ENCODE results near the gene ZDHHC15. TPM values are rescaled to one million over a fixed set of nuclear protein-coding genes. Genes with fewer than 3 reads are reported as not detected.
"Not testable (repeated sequence)": the region's sequence is repeated elsewhere in the genome, so short reads cannot be mapped to it uniquely, and the experiment has no call there.

The ZDHHC15 gene
- total RNA-seq, 1 donor from 2014 or later = not detected

DNA sequence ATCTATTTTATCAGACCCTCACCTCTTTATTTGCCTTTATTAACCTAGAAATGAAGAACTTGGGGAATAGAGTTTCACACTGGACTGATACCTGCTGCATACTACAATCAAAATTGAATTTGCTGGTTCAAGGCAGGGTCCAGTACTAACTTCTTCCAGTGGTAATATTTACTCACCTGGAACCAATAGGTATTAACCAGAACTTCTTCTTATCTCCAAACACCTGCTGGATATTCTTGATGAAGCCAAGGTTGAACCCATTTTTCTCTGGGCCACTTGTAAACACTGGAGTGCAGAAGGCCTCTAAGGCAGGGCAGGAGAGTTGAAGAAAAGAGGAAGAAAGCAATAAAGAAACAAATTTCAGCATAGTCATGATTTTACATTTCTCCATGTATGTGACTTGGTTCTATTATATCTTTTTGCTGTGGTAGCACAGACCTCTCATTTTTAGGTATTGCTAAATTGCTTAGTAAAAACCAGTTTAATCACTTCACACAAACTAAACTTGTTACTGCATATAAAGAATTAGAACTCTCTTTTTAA, 101.1 kb downstream of the ZDHHC15 start:
- Histone ChIP-seq H3K36me3 (ENCODE audit: control insufficient read depth, insufficient read depth, low read length) (no peaks in the 10 kb centered on the region), H3K27me3 (ENCODE audit: control insufficient read depth, insufficient read depth, low read length) (no peaks in the 10 kb centered on the region), H3K4me3 (ENCODE audit: low read depth, low read length) (no peak overlapping the region)
- DNase-seq (ENCODE audit: low read depth) (no peak), FAIRE-seq (no peak)
- TF ChIP-seq, protein P1, sequence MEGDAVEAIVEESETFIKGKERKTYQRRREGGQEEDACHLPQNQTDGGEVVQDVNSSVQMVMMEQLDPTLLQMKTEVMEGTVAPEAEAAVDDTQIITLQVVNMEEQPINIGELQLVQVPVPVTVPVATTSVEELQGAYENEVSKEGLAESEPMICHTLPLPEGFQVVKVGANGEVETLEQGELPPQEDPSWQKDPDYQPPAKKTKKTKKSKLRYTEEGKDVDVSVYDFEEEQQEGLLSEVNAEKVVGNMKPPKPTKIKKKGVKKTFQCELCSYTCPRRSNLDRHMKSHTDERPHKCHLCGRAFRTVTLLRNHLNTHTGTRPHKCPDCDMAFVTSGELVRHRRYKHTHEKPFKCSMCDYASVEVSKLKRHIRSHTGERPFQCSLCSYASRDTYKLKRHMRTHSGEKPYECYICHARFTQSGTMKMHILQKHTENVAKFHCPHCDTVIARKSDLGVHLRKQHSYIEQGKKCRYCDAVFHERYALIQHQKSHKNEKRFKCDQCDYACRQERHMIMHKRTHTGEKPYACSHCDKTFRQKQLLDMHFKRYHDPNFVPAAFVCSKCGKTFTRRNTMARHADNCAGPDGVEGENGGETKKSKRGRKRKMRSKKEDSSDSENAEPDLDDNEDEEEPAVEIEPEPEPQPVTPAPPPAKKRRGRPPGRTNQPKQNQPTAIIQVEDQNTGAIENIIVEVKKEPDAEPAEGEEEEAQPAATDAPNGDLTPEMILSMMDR (IDR thresholded peaks at IDR 0.05; ENCODE audit: insufficient read depth, low read length, severe bottlenecking) = no peak

DNA sequence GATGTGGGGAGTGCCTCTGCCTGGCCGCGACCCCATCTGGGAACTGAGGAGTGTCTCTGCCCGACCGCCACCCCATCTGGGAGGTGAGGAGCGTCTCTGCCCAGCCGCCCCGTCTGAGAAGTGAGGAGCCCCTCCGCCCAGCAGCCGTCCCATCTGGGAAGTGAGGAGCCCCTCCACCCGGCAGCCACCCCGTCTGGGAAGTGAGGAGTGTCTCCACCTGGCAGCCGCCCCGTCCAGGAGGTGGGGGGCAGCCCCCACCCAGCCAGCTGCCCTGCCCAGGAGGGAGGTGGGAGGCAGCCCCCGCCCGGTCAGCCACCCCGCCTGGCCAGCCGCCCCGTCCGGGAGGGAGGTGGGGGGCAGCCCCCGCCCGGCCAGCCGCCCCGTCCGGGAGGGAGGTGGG, 115.7 kb downstream of the ZDHHC15 start:
- H3K36me3 ChIP-seq (ENCODE audit: control insufficient read depth, insufficient read depth, low read length); H3K4me3 ChIP-seq (ENCODE audit: low read depth, low read length); DNase-seq (ENCODE audit: low read depth); FAIRE-seq; H3K27me3 ChIP-seq (ENCODE audit: control insufficient read depth, insufficient read depth, low read length): not testable (repeated sequence)

DNA sequence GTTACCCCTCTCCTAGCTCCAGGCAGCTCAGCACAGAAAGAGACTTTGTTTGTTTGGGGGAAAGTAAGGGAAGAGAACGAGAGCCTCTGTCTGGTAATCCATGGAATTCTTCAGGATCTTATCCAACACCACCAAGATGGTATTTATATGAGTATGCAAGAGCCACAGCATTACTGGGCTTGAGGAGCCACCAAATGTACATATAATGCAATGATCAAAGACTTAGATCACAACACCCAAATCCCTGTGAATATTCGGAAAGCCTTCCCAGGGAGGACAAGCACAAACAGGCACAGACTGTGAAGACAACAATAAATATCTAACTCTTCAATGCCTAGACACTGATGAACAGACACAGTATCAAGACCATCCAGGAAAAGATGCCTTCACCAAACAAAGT, 132.4 kb downstream of the ZDHHC15 start:
- Histone ChIP-seq H3K36me3 (ENCODE audit: control insufficient read depth, insufficient read depth, low read length) (no peaks in the 10 kb centered on the region), H3K4me3 (ENCODE audit: low read depth, low read length) (no peak overlapping the region), H3K27me3 (ENCODE audit: control insufficient read depth, insufficient read depth, low read length) (no peaks in the 10 kb centered on the region)
- TF ChIP-seq, protein P1 (IDR thresholded peaks at IDR 0.05; ENCODE audit: insufficient read depth, low read length, severe bottlenecking) = no peak
- DNase-seq (ENCODE audit: low read depth) = no peak
- no peak for FAIRE-seq

DNA sequence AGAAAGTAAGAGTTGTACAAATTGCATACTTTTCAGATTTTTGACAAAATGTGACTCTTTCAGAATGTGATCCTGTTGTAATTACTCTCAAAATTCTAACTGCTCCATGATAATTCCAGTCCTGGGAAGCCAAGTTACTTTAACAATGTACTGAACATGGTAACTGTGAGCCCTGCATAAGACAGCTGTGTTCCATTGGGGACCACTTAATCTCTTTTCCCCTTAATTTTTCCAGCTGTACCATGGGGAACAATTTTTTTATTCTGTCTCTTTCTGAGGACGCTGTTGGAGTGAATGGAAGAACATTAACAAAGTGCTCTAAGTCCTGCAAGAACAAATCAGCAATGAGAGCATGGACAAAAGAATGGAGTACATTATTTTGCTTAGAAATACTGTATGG, 153.1 kb downstream of the ZDHHC15 start:
- H3K27me3 ChIP-seq (ENCODE audit: control insufficient read depth, insufficient read depth, low read length) = no peaks in the 10 kb centered on the region
- DNase-seq (ENCODE audit: low read depth) (no peak), FAIRE-seq (no peak)
- no peaks in the 10 kb centered on the region for H3K36me3 ChIP-seq (ENCODE audit: control insufficient read depth, insufficient read depth, low read length)
- H3K4me3 ChIP-seq (ENCODE audit: low read depth, low read length) = no peak overlapping the region
- TF ChIP-seq, protein P1 (IDR thresholded peaks at IDR 0.05; ENCODE audit: insufficient read depth, low read length, severe bottlenecking) = no peak

DNA sequence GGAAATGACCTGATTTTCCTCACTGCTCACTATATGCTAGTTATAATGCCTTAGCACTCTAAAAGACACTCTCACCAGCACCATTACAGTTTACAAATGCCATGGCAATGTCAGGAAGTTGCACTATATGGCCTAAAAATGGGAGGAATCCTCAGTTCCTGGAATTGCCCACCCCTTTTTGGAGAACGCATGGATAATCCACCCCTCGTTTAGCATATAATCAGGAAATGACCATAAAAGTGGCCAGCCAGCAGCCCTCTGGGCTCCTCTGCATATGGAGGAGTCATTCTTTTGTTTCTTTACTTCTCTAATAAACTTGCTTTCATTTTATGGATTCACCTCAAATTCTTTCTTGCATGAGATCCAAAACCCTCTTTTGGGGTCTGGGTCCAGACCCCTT, 156.0 kb downstream of the ZDHHC15 start:
- Histone ChIP-seq H3K4me3 (ENCODE audit: low read depth, low read length) (no peak overlapping the region), H3K36me3 (ENCODE audit: control insufficient read depth, insufficient read depth, low read length) (no peaks in the 10 kb centered on the region), H3K27me3 (ENCODE audit: control insufficient read depth, insufficient read depth, low read length) (no peaks in the 10 kb centered on the region)
- FAIRE-seq (no peak), DNase-seq (ENCODE audit: low read depth) (no peak)
- TF ChIP-seq, protein P1 (IDR thresholded peaks at IDR 0.05; ENCODE audit: insufficient read depth, low read length, severe bottlenecking) = no peak

DNA sequence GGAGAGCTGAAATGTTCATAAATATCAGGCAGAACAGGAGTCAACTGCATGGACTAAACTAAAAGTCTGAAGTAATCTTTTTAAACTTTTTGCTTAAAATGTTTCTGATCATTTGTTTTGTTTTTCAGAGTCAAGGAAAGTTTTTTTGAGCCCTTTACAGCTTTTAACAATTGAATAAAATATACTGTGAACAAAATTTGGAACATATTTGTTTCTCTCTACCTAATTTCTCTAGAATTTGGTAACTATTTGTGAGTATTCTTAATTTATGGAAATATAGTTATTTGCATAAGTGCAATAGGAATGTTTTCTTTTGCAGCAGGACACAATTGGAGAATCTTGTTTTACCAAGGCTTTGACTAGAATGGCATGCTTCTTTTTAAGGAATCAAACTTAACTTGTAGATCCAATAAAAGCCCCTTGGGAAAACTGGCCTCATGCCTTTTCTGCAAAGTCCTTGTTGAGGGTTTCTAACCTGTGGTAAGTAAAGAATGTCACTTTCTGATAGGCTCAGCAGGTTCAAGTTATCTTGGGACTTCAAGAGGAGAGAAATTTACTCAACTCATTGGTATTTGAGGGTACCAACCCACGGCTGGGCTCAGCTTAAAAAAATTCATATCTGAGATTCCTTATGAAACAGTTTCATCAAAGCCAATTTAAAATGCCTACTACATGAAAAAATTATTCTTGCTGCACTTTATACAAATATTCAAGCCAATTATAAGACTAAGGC, 157.4 kb downstream of the ZDHHC15 start:
- no peaks in the 10 kb centered on the region for H3K27me3 ChIP-seq (ENCODE audit: control insufficient read depth, insufficient read depth, low read length)
- DNase-seq (ENCODE audit: low read depth) = no peak
- no peak for FAIRE-seq
- no peaks in the 10 kb centered on the region for H3K36me3 ChIP-seq (ENCODE audit: control insufficient read depth, insufficient read depth, low read length)
- TF ChIP-seq, protein P1 (IDR thresholded peaks at IDR 0.05; ENCODE audit: insufficient read depth, low read length, severe bottlenecking) = no peak
- no peak overlapping the region for H3K4me3 ChIP-seq (ENCODE audit: low read depth, low read length)
